ENCODE data around the gene USH1G. TPM values are rescaled to one million over a fixed set of nuclear protein-coding genes. Genes with fewer than 3 reads are reported as not detected.
A peak's percentile ranks its signal among the peaks of the same experiment; 100 is the strongest.

Gene USH1G
- total RNA-seq, 1 donor = not detected

DNA sequence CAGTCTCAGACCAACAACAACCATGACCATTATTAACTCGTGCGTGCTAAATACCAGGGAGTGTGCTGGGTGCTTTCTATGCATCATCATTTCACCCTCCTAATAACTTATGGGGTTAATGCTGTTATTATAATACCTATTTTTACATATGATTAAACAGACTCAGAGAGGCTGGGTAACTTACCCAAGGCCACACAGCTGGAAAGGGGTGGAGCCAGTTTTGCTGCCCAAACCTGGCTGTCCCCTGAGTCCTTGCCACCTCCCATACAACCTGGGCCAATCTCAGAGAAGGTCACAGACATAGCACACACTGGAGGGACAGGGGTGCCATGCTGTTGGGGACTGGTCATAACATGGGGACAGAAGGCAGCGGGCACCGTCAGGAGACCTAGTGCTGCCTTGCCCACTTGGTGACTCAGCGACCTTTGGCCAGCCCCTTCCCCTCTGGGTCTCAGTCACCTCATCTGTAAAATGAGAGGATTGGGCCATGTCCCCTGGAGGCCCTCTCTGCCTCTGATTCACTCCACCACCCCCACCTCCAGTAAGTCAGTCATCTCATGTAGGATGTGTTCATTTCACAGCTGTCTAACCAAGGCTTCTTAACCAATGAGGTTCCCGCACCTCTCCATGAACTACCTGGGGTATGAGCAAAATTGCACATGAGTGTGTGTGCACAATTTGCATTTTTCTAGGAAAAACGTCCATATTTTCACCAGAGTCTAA lies 18.2 kb downstream of the USH1G start:
- no peaks in the 10 kb centered on the region for H3K79me2 ChIP-seq (ENCODE audit: insufficient read depth, low read length)
- H3K9me3 ChIP-seq (ENCODE audit: low read depth, low read length) = no peaks in the 10 kb centered on the region
- no peaks in the 10 kb centered on the region for H3K36me3 ChIP-seq (ENCODE audit: insufficient read depth, low read length)
- no peak overlapping the region for H3K4me2 ChIP-seq (ENCODE audit: insufficient read depth, low read length)
- no peak overlapping the region for H2AFZ ChIP-seq (ENCODE audit: low read length)
- no peaks in the 10 kb centered on the region for H3K4me1 ChIP-seq (ENCODE audit: insufficient read depth, low read length)
- no peaks in the 10 kb centered on the region for H4K20me1 ChIP-seq (ENCODE audit: insufficient read depth, low read length)
- TF ChIP-seq, protein P1, sequence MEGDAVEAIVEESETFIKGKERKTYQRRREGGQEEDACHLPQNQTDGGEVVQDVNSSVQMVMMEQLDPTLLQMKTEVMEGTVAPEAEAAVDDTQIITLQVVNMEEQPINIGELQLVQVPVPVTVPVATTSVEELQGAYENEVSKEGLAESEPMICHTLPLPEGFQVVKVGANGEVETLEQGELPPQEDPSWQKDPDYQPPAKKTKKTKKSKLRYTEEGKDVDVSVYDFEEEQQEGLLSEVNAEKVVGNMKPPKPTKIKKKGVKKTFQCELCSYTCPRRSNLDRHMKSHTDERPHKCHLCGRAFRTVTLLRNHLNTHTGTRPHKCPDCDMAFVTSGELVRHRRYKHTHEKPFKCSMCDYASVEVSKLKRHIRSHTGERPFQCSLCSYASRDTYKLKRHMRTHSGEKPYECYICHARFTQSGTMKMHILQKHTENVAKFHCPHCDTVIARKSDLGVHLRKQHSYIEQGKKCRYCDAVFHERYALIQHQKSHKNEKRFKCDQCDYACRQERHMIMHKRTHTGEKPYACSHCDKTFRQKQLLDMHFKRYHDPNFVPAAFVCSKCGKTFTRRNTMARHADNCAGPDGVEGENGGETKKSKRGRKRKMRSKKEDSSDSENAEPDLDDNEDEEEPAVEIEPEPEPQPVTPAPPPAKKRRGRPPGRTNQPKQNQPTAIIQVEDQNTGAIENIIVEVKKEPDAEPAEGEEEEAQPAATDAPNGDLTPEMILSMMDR (IDR thresholded peaks at IDR 0.05; ENCODE audit: extremely low read depth, low read depth, low read length) = no peak
- no peak overlapping the region for H3K27ac ChIP-seq (ENCODE audit: low read depth, low read length)
- H3K4me3 ChIP-seq (ENCODE audit: insufficient read depth, low read length) = no peak overlapping the region
- peaks cover 5% of the 10 kb centered on the region for H3K27me3 ChIP-seq (ENCODE audit: insufficient read depth, low read length)
- peak; percentile 62 for DNase-seq (ENCODE audit: insufficient read length, low spot score, missing footprints)

- H3K4me3 ChIP-seq (ENCODE audit: insufficient read depth, low read length) = no peak overlapping the region
- no peak overlapping the region for H3K4me2 ChIP-seq (ENCODE audit: insufficient read depth, low read length)
- H4K20me1 ChIP-seq (ENCODE audit: insufficient read depth, low read length) = no peaks in the 10 kb centered on the region
- DNase-seq (ENCODE audit: insufficient read length, low spot score, missing footprints) = peak; percentile 65
- no peaks in the 10 kb centered on the region for H3K9me3 ChIP-seq (ENCODE audit: low read depth, low read length)
- peaks cover 8% of the 10 kb centered on the region for H3K27me3 ChIP-seq (ENCODE audit: insufficient read depth, low read length)
- no peaks in the 10 kb centered on the region for H3K4me1 ChIP-seq (ENCODE audit: insufficient read depth, low read length)
- H3K36me3 ChIP-seq (ENCODE audit: insufficient read depth, low read length) = no peaks in the 10 kb centered on the region
- TF ChIP-seq, protein P1 (IDR thresholded peaks at IDR 0.05; ENCODE audit: extremely low read depth, low read depth, low read length) = no peak
- no peak overlapping the region for H3K27ac ChIP-seq (ENCODE audit: low read depth, low read length)
- H2AFZ ChIP-seq (ENCODE audit: low read length) = no peak overlapping the region
- no peaks in the 10 kb centered on the region for H3K79me2 ChIP-seq (ENCODE audit: insufficient read depth, low read length)
Observed at GRCh38 chr17:74903671-74904070, 19.4 kb downstream of the USH1G start.

DNA sequence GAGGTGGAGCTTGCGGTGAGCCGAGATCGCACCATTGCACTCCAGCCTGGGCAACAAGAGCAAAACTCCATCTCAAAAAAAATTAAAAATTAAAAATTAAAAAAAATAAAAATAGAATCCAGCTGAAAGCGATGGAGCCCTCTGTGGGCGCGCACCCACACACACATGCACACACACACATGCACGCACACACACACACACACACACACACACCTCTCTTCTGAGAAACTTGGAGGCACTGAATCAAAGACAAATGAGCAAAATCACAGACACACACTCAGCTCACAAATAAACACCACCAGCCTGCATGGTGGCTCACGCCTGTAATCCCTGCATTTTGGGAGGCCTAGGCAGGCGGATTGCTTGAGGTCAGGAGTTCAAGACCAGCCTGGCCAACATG lies 20.0 kb downstream of the USH1G start:
- peaks cover 11% of the 10 kb centered on the region for H3K27me3 ChIP-seq (ENCODE audit: insufficient read depth, low read length)
- H3K4me2 ChIP-seq (ENCODE audit: insufficient read depth, low read length) = no peak overlapping the region
- no peaks in the 10 kb centered on the region for H4K20me1 ChIP-seq (ENCODE audit: insufficient read depth, low read length)
- H3K79me2 ChIP-seq (ENCODE audit: insufficient read depth, low read length) = no peaks in the 10 kb centered on the region
- no peak overlapping the region for H3K27ac ChIP-seq (ENCODE audit: low read depth, low read length)
- H3K36me3 ChIP-seq (ENCODE audit: insufficient read depth, low read length) = no peaks in the 10 kb centered on the region
- DNase-seq (ENCODE audit: insufficient read length, low spot score, missing footprints) = no peak
- H2AFZ ChIP-seq (ENCODE audit: low read length) = no peak overlapping the region
- H3K9me3 ChIP-seq (ENCODE audit: low read depth, low read length) = no peaks in the 10 kb centered on the region
- H3K4me3 ChIP-seq (ENCODE audit: insufficient read depth, low read length) = no peak overlapping the region
- H3K4me1 ChIP-seq (ENCODE audit: insufficient read depth, low read length) = no peaks in the 10 kb centered on the region
- TF ChIP-seq, protein P1 (IDR thresholded peaks at IDR 0.05; ENCODE audit: extremely low read depth, low read depth, low read length) = no peak

DNA sequence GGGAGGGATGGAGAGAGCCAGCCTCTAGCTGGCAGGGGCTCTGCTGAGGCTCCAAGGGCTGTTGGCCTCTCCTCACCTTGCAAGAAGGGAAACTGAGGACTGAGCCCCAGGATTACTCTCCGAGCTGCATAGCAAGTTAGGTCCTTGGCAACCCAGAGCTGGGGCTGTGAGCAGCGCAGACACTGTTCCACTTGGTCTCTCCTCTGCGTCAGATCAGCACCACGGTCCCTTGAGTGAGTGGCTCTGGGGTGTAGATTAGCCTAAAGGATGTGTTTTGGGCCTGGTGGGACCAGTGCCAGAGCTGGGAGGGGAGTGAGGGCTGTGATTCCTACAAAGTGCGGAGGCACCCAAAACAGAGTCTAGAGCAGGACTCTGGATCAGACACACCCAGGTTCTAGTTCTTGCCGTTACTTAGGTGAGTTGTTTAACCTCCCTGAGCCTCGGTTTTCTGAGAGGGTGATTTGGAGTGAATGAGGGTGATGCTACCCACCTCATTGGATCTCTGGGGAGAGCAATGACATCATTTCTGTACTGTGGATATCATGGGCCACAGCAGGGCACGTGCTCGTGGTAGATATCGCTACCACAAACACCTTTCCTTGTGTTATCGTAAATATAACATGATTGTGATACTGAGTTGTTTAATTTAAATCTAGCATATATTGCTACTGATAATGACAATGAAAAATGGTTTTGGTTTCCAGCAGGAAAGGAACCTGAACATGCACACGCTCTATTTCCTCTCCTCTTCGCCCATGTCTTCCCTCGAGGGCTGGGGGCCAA lies 21.5 kb downstream of the USH1G start:
- TF ChIP-seq, protein P1 (IDR thresholded peaks at IDR 0.05; ENCODE audit: extremely low read depth, low read depth, low read length) = no peak
- peak; percentile 62 for DNase-seq (ENCODE audit: insufficient read length, low spot score, missing footprints)
- Histone ChIP-seq H3K27me3 (ENCODE audit: insufficient read depth, low read length) (peaks cover 21% of the 10 kb centered on the region), H3K27ac (ENCODE audit: low read depth, low read length) (no peak overlapping the region), H2AFZ (ENCODE audit: low read length) (no peak overlapping the region), H3K36me3 (ENCODE audit: insufficient read depth, low read length) (no peaks in the 10 kb centered on the region), H3K79me2 (ENCODE audit: insufficient read depth, low read length) (no peaks in the 10 kb centered on the region), H3K9me3 (ENCODE audit: low read depth, low read length) (no peaks in the 10 kb centered on the region), H4K20me1 (ENCODE audit: insufficient read depth, low read length) (no peaks in the 10 kb centered on the region), H3K4me1 (ENCODE audit: insufficient read depth, low read length) (no peaks in the 10 kb centered on the region), H3K4me2 (ENCODE audit: insufficient read depth, low read length) (no peak overlapping the region), H3K4me3 (ENCODE audit: insufficient read depth, low read length) (no peak overlapping the region)
